SW480 (cell line): ENCODE data around the gene ENC1.

ENCODE experiments used
- DNase-seq: peaks from one replicate; pipeline ENCODE4 v3.0.0-alpha.2; 2016; ENCODE audit warnings: low spot score

ENC1 gene

DNA sequence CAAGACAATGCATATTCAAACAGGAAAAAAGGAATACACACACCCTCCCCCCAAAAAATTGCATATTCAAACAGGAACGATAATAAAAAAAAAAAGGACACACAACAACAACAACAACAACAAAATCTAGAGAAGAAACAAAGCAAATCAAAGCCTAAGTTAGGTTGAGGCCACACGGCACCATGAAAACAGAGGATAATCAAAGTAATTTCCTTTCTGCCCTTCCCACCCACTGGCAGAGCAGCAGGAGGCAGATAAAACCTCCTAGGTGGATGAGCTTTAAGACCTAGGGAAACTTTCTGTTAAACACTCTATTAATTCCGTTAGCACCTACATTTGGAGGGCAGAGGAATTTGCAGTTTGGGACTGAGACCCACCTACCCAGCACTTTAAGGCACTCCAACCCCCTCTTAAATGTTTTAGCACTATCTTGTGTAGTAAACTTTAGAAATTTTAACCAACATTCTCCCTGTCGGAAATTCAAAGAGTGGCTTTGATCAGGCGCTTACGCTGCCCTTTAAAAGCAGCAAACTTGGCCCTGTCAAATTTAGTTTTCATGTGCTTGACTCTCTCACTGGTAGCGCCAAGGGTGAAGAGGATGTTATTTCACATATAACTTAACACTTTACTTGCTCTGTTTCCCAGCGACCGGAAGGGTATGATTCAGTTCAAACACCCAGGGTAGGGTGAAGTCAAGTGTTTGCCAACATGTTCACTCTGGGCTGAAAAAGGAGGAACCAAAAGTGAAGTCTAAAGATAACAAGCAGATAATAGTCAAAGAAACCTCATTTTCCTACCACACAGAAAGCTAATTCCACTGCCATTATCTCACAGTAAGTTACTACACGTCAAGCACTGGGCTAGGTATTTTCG, 9.2 kb downstream of the ENC1 start:
- no peak for DNase-seq

DNA sequence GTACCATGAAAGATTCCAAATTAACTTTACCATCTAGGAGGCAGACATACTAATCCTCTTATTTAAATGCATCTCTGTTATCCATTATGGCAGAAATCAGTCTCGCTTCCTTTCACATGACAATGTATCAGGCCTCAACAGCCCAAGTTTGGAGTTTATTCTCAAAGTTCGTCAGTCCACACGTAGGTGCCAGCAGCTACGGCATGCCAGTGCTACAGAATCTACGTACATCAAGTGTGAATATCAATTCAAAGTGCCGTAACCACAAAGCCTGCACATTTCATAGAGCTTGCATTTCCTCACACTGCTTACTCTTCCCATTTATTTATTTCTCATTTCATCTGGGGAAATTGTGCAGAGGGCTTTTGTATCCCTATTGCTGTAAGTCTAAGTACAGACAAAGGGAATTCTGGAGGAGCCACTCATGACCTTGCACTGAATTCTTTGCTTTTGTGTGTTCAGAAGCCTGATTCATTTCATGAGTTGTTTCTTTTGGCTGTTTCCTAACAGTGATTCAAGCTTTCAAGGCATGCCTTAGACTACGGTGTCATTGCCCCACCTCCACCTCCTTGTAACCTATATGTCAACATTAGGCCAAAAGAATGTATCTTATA, 10.0 kb downstream of the ENC1 start:
- DNase-seq, result no peak

DNA sequence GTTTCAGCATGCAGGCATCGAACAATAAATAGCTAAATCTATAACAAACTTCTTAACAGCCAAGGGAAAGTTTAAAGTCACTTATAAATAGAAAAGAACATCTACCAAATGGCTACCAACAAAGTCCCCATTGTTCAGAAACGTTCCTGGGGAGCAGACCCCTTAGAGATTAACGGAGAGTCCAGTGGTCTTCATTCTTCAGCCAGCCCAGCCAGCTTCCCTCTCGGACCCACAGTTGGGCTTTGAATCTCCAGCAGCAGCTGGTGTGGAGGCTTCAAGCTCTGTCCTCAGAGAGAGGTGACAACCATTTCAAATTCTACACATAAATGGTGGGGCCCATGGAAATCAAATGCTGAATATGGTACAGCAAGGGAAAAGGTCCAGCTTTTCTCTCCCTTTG, 11.2 kb downstream of the ENC1 start:
- no peak for DNase-seq

DNA sequence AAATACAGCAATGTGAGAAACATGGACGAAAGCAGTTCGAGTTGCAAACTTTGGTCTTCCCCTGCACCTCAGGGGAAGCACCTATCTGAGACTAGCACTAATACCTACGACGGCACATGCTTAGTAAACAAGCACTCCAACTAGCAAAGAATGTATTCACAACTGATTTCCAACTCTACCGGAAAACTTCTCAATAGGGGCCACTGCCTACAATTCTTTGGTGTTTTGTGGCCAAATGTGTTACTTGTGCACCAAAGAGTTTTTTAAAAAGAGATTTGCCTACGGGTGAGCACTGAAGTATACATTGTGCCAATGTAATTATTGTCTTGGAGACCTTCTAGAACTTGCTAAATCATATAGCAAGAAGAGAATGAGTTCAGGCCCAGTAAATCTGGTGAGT, 12.2 kb downstream of the ENC1 start:
- DNase-seq, result no peak

DNA sequence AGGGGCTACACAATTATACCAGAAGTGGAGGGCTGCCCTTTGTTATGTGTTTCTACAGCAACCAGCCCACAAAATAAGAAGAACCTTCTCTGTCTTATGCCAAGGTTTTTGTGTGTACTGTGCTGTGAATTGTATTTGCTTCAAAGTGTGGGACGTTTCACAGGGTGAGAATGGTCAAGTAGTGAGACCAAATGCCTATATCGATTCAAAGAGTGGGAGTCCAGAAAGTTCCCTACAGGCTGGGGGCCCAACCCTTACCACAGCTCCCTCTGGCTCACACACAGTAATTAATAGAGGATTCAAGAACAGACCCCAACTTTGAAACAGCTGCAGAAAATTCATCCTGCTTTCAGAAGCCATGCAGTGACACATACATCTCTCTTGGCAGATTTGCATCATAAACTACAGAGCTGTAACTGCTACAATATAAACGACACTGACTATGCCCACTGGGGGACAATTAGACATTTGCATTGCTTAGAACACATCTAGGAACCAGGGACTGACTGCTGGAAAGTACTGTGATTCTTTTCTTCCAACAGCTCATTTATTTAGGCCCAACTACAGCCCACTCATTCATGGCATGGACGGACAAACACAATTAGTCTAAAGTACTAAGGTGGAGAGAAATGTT, 12.8 kb downstream of the ENC1 start:
- DNase-seq, result no peak

DNA sequence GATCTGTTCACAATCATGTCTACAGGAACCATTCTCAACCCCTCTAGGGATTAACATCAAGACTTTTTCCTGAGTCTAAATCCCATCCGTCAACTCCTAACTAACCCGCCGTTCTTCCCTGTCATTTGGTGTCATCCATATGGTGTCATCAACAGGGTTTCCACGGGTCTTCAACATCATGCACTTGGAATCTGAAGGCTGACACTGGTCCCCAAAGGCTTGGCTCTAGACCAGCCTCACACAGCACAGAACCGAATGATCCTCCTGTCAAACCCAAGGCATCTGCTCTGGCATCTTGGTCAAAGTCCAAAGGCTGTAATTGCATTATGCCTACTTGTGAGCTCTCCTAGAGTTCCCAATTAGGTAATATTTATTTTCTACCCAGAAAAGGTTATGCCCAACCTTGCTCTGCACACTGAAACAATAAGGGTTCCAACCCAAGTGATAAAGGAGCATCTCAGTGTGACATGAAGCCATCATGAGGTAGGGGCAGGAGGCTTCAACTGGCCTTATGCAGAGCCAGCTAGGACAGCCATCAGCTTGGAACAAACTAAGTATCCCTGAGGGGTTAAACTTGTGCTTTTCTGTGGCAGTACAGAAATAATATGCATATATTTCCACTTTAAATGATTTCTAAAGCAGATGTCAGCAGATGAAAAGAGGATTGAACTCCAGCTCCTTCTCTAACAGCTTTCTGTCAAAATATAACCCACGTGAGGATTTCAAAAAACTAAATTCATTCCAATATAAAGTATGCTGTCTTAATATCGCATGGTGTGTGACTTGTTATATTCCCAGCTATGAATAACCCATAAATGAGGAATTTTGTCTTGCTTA, 13.9 kb downstream of the ENC1 start:
- no peak for DNase-seq

DNA sequence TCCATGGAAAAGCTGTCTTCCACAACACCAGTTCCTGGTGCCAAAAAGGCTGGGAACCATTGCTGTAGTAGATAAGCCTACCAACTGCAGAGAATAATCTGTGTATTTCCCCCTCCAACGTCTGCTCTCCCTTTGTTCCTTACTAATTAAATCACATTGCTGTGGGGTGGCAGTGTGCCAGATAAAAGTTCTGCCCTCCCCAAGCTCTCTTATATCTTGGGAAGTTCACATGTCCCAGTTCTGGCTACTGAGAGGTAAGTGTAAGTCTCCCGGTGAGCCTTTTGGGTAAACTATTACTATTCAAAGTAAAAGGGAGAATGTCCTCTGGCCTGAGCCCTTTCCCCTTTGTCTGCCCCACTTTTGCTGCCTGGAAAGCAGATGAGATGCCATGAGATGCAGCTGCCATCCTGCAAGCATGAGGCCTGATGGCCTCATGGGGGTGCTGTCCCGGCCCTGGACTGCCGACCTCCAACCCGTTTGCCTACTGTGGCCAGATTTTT, 14.7 kb downstream of the ENC1 start:
- DNase-seq, result no peak

DNA sequence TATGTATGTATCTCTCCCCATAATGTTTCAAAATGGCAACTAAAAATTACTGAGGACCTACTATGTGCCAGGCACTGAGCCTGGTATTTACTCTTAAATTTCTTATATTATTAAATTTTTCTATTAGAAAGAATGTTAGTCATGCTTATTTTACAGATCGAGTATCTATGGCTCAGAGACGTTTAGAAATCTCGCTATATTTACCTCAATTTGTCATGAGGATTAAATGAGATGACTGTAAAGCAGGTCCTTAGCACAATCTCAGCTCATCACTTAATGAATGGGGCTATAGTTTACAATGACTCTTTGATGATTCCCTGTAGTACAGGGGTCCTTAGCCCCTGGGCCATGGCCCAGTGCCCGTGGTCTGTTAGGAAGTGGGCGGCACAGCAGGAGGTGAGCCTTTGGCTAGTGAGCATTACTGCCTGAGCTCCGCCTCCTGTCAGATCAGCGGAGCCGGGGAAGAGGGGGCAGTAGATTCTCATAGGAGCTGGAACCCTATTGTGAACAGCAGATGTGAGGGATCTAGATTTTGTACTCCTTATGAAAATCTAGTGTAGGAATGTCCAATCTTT, 15.5 kb downstream of the ENC1 start:
- DNase-seq, result no peak

DNA sequence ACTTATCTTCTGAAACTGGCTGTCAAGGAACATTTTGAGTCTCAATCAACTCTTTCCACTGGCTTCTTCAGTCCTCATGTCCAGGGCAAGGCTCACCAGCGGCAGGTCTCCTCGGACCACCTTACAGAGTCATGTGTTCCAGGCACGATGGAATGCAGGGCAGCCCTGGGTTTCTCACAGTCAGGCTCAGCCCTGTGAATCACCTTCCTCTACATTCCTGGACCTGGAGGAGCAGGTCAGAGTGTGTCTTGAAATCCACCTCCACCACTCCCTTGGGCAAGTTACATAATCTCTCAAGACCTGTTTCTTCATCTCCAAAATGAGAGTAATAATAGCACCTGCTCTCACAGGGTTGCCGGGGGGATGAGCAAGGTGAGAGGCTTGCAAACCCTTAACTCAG, 16.0 kb downstream of the ENC1 start:
- no peak for DNase-seq

DNA sequence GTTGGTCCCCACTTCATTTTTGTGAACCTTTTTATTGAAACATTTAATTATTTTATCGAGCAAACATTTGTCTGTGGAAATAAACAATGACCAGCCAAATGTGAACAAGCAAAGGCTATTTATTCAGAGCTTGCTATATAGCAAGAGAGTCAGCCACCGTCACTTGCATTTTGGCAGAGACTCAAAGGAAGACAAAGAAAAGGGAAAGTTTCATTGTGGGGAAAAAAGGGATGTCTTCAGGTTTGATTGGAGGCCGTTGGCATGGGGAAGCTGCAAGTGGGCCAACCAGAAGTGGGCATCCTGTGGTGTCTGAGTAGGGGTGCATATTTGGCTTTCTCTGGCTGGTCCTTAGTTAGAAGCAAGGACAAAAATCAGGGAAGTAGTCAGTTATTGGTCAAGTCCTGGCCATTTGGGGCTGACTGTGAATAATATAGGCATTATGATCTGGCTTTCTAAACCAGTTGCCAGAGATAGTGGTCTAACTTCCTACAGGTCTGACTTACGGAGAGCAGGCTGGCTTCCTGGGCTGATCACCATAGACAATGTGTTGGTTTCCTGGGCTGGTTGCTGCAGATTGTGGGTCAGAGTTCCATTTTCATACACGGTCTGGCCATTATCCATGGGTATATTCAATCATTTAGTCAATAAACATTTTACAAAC, 16.6 kb downstream of the ENC1 start:
- no peak for DNase-seq

DNA sequence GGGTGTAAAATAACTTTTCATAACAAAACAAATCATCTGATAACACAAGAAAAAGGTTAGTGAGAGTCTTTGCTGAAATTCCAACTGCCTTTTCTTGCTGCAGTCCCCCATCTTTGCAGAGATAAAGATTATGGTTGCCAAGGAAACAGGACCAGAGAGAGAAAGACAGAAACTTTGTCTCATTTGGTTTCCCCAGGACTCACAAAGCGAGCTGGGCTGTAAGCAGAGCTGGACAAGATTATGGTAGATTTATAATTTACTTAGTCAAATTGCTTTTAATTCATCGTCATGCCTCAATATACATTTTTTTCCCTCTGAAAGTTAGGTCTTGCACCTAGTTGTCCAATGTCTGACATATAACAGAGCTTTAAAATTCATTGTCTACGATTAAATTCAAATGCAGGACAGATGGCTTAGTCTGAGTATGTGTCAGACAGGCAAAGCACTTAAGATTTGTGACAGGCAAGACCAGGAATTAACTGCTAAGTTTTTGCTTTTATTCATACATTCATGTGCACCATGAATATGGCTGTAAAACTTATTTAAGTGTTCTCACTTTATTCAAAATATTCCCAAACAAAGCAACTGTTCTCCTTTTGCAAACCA, 17.4 kb downstream of the ENC1 start:
- no peak for DNase-seq

DNA sequence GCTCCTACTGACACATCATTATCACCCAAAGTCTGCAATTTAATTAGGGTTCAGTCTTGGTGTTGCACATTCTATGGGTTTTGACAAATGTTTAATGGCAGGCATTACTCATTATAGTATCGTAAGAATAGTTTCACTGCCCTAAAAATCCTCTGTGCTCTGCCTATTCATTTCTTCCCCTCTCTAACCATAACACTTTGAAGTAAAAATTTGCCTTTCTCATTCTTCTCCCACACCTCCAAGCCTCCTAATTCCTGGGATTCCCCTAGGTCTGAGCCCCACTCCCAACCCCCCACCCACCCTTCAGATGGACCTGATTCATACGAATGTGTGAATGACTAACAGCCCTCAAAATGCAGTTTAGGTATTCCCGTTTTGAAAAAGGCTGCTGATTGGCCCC, 18.4 kb downstream of the ENC1 start:
- no peak for DNase-seq

DNA sequence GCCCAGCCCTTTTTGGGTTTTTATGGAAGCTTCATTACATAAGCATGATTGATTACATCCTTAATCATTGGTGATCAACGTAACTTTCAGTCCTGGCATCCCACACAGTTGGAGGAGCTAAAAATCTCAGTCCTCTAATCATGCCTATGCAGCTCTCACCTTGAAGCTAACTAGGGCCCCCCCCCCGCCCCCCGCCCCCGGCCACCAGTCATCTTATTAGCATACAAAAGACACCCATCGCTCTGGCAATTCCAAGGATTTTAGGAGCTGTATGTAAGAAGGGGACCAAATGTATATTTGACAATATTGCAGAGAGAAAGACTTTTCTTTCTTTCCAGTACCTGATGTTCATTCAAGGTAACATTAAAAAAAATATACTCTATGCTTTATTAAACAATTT, 19.0 kb downstream of the ENC1 start:
- no peak for DNase-seq

DNA sequence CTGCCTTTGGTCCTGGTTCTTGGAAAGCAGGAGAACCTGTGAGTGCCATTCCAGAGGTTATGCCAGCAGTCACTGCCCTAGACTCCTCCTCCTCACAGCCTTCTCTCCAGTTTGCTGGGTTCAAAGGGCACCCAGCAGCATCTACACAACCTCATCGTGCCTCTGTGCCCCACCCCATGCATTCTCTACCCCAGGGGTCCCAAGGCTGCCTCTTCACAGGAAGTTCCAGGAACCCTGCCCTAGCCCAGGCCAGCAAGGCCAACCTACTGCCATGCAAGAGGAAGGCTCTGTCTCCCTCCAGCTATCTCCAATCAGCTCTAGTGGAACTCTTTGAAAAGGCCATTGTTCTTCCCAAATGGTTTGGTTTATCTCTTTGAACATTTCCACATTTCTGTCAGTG, 21.2 kb downstream of the ENC1 start:
- no peak for DNase-seq

DNA sequence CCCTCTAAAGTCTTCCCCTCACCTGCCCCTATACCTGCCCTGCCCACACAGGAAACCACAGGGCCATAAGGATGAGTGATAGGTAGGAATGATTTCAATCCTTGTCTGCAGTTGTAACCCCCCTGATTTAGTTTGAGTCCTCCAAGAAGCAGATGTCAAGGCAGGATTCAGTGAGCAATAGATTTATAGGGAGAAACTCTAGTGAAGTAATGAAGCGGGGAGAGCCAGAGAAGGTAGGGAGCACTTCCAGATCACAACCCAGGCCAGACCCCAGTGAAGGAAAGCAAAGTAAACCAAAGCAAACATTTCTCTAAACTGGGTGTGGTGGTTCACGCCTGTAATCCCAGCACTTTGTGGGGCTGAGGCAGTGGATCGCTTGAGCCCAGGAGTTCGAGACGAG, 22.4 kb downstream of the ENC1 start:
- no peak for DNase-seq

DNA sequence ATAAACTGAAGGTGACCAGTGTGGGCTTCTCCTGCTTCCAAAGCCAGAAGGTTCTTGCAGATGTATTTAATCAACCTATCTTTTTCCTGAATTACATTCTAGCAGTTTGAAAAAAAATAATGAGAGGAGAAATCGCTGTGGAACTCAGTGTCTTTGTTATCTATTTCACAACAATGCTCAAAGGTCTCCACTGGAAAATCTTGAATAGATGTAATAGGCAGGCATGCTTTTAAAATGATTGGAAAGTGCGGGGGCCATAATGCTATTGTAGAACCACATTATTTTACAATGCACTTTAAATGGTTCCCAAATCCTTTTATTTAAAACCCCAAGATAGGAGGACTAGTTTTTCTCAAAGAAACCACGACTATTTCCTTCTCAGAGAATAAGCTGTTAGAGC, 23.3 kb downstream of the ENC1 start:
- DNase-seq, result no peak

DNA sequence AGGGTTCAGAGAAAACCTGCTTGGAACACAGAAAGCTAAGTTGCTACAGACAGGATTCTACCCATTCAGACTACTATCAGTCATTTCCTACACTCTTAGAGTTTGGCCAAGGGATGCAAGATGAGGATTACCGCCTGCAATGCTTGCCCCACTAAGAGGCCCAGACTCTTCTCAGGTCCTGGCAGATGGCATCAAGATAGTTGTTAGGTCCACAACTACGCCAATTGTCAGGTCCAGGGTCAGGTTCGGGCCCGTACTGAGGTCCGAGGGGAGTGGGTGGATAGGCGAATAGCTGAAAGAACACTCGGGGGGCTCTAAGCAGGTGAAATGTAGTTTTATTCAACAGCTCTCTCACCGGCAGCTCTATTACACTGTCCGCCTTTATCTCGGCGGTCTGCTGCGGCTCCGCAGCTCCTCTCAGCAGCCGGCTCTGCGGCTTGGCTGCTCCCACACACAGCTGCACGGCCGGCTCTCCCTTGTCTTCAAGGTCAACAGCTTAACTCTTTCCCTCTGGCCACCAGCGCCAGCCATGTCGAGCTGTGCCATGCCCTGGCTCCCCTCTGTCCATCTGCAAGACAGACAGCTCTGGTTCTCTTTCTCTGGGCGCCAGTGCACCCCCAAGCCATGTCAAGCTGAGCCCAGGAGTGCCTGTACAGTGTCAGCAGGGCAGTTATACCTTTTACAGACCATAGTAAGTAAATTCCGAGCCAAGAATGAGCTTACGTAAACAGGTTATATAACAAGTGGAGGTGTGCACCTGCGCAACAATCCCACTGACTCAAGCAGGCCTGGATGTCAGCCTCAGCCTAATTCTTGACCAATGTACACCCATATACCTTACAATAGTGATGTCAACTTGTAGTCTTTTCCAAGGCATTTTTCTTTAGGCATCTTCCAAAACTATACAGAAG, 24.0 kb downstream of the ENC1 start:
- DNase-seq, result no peak

DNA sequence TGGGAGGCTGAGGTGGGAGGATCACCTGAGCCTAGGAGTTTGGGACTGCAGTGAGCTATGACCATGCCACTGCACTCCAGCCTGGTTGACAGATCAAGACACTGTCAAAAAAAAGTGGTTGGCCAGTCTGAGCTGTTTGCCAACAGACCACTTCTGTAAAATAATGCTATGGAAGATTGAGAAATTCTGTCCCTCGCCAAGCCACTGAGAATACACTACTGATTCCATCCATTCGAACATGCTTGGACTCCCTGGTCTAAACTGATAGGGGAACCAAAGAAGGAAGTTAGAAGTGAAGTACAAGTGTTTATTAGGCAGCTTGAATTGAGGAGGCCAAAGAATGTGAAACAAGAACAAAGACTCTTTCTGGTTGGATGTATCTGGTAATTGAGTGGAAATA, 27.2 kb downstream of the ENC1 start:
- no peak for DNase-seq

DNA sequence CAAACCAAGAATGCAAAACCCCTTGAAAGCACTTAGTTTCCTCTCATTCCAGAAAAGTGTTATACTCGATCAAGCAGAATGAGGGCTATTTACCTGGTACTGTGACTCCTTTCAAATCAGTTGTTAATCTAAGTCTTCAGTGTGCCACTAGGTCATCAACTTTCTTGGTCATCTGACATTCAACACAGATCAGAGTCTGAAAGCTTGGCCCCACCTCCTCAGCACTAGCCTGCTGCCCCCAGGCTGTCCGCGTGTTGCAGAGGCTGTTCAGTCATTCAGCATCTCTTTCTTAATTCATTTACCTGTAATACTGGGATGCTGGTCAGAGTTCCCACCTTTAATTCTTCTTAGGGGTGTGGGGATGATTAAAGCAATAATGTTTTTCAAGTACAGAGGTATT, 28.5 kb downstream of the ENC1 start:
- DNase-seq, result no peak
